Testis (tissue), 2 donors: ENCODE measurements around the gene VWA8.

Experiments
- CTCF ChIP-seq, 3 experiments: fragments of 450-650 bp in 2 of 3; fragments of 200-600 bp in 1 of 3; sonication (generic) in 1 of 3; IDR thresholded peaks; one replicate each; pipeline ENCODE4 v1.5.1; 2016 to 2019; ENCODE audit warnings: antibody characterized with exemption in 3 of 3, mild to moderate bottlenecking in 2 of 3, moderate library complexity in 1 of 3
- POLR2A ChIP-seq: fragments of 450-650 bp; IDR thresholded peaks from one replicate; pipeline ENCODE4 v1.6.1; 2017; ENCODE audit warnings: antibody characterized with exemption, mild to moderate bottlenecking, moderate library complexity

GRCh38 chr13:41780715-41781706 is 179.9 kb downstream of the VWA8 start:
- TF ChIP-seq CTCF (IDR thresholded peaks at IDR 0.05) (no peak), POLR2A (no peak)
